H1 (cell line): ENCODE measurements around the gene MAP2K1. TPM values are rescaled to one million over a fixed set of nuclear protein-coding genes. Genes with fewer than 3 reads are reported as not detected.

Source experiments
- FOSL1 ChIP-seq: IDR thresholded peaks from 2 replicates; pipeline ENCODE4 v1.6.1; 2011; ENCODE audit warnings: mild to moderate bottlenecking, low read depth, low read length, moderate library complexity; ENCODE audit not compliant: insufficient read depth
- SIX5 ChIP-seq: IDR thresholded peaks from 2 replicates; pipeline ENCODE4 v1.6.1; 2011; ENCODE audit warnings: mild to moderate bottlenecking, low read depth, low read length
- polyA plus RNA-seq, 7 experiments: library from polyadenylated mRNA; depleted of rRNA in 3 of 7; stranded (reverse) in 5 of 7; unstranded in 2 of 7; fragments of >200 nt in 5 of 7; fragments of 200-250 nt in 2 of 7; gene quantifications; 1 replicate in 5 of 7; 2 replicates in 1 of 7; 4 replicates in 1 of 7; pipeline versions ENCODE4 v1.2.1 to v1.2.3, GENCODE V29; 2011 to 2013; ENCODE audit warnings: missing spikeins in 2 of 7, mixed read lengths in 2 of 7
- total RNA-seq: library from RNA; stranded (reverse); fragmentation: NEBNext Ultra II Directional; extraction: Animal tissue kit (Norgen Biotek cat#: 25700); gene quantifications from 2 replicates; pipeline ENCODE4 v1.2.1, GENCODE V29; 2021
- TF ChIP-seq, protein P1 (sequence below): fragments of 300-600 bp; sonication (generic); IDR thresholded peaks from 2 replicates; pipeline ENCODE4 v1.7.1; 2012; ENCODE audit warnings: low read length, moderate library complexity, mild to moderate bottlenecking, inconsistent platforms; ENCODE audit not compliant: insufficient replicate concordance
- TF ChIP-seq, protein P2 (sequence below): IDR thresholded peaks from 2 replicates; pipeline ENCODE4 v1.6.1; 2012; ENCODE audit warnings: inconsistent platforms

MAP2K1 gene
- total and polyA plus RNA-seq, 2 of the 8 experiments (the other 6 are each of a cell fraction or from before 2014, with no cell fraction given), result 54.7 to 78.2 TPM

DNA sequence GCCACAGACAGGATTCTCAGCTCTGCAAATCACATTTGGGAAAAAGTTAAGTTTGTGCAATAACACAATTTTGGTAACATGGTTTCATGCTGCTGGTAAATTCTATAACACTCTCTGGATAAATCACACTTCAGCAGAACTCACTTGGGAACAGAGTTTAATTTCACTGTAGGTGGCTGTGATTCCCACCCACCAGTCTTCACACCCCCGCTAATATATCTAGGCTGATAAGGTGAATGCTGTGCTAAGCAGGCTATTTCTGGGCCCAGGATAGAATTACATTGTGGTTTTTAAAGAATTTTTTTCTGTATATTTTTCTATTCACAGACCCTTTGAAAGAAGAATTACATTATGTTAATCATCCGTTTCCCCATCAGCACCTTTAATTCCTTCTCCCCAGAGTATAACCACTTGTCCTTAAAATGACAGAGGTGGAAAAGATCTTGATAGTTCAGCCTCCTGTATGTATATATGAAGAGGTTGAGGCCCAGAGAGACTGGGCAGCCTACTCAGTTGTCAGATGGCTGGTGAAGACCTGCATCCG, 22.9 kb downstream of the MAP2K1 start (continued):
- TF ChIP-seq, protein P1, sequence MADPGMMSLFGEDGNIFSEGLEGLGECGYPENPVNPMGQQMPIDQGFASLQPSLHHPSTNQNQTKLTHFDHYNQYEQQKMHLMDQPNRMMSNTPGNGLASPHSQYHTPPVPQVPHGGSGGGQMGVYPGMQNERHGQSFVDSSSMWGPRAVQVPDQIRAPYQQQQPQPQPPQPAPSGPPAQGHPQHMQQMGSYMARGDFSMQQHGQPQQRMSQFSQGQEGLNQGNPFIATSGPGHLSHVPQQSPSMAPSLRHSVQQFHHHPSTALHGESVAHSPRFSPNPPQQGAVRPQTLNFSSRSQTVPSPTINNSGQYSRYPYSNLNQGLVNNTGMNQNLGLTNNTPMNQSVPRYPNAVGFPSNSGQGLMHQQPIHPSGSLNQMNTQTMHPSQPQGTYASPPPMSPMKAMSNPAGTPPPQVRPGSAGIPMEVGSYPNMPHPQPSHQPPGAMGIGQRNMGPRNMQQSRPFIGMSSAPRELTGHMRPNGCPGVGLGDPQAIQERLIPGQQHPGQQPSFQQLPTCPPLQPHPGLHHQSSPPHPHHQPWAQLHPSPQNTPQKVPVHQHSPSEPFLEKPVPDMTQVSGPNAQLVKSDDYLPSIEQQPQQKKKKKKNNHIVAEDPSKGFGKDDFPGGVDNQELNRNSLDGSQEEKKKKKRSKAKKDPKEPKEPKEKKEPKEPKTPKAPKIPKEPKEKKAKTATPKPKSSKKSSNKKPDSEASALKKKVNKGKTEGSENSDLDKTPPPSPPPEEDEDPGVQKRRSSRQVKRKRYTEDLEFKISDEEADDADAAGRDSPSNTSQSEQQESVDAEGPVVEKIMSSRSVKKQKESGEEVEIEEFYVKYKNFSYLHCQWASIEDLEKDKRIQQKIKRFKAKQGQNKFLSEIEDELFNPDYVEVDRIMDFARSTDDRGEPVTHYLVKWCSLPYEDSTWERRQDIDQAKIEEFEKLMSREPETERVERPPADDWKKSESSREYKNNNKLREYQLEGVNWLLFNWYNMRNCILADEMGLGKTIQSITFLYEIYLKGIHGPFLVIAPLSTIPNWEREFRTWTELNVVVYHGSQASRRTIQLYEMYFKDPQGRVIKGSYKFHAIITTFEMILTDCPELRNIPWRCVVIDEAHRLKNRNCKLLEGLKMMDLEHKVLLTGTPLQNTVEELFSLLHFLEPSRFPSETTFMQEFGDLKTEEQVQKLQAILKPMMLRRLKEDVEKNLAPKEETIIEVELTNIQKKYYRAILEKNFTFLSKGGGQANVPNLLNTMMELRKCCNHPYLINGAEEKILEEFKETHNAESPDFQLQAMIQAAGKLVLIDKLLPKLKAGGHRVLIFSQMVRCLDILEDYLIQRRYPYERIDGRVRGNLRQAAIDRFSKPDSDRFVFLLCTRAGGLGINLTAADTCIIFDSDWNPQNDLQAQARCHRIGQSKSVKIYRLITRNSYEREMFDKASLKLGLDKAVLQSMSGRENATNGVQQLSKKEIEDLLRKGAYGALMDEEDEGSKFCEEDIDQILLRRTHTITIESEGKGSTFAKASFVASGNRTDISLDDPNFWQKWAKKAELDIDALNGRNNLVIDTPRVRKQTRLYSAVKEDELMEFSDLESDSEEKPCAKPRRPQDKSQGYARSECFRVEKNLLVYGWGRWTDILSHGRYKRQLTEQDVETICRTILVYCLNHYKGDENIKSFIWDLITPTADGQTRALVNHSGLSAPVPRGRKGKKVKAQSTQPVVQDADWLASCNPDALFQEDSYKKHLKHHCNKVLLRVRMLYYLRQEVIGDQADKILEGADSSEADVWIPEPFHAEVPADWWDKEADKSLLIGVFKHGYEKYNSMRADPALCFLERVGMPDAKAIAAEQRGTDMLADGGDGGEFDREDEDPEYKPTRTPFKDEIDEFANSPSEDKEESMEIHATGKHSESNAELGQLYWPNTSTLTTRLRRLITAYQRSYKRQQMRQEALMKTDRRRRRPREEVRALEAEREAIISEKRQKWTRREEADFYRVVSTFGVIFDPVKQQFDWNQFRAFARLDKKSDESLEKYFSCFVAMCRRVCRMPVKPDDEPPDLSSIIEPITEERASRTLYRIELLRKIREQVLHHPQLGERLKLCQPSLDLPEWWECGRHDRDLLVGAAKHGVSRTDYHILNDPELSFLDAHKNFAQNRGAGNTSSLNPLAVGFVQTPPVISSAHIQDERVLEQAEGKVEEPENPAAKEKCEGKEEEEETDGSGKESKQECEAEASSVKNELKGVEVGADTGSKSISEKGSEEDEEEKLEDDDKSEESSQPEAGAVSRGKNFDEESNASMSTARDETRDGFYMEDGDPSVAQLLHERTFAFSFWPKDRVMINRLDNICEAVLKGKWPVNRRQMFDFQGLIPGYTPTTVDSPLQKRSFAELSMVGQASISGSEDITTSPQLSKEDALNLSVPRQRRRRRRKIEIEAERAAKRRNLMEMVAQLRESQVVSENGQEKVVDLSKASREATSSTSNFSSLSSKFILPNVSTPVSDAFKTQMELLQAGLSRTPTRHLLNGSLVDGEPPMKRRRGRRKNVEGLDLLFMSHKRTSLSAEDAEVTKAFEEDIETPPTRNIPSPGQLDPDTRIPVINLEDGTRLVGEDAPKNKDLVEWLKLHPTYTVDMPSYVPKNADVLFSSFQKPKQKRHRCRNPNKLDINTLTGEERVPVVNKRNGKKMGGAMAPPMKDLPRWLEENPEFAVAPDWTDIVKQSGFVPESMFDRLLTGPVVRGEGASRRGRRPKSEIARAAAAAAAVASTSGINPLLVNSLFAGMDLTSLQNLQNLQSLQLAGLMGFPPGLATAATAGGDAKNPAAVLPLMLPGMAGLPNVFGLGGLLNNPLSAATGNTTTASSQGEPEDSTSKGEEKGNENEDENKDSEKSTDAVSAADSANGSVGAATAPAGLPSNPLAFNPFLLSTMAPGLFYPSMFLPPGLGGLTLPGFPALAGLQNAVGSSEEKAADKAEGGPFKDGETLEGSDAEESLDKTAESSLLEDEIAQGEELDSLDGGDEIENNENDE, result no peak
- TF ChIP-seq FOSL1 (no peak), SIX5 (no peak)
- TF ChIP-seq, protein P2, sequence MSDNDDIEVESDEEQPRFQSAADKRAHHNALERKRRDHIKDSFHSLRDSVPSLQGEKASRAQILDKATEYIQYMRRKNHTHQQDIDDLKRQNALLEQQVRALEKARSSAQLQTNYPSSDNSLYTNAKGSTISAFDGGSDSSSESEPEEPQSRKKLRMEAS, result no peak
